Activated CD8-positive, alpha-beta T cell treated with anti-CD3 and anti-CD28 coated beads for 36 hours (primary cell): Measurements from ENCODE around the gene PLG. TPM values are rescaled to one million over a fixed set of nuclear protein-coding genes. Genes with fewer than 3 reads are reported as not detected.
"Not testable (repeated sequence)": the region's sequence is repeated elsewhere in the genome, so short reads cannot be mapped to it uniquely, and the experiment has no call there.

Experiments used
- ATAC-seq: fragments of 200-7000 bp; cut with Tn5 transposase; one replicate; pipeline ENCODE4 v1.10.0; 2021; ENCODE audit warnings: mild to moderate bottlenecking, moderate library complexity
- CTCF ChIA-PET: fragments of 350-600 bp; sonication (Branson Sonifier 250); formaldehyde crosslinking; loops from one replicate; lab custom pipeline; 2021; ENCODE audit warnings: antibody characterized with exemption; lab: Charles Lee
- POLR2A ChIA-PET: fragments of 350-600 bp; sonication (Branson Sonifier 250); formaldehyde crosslinking; loops from one replicate; lab custom pipeline; 2021; ENCODE audit warnings: antibody characterized with exemption; lab: Charles Lee
- DNase-seq: peaks from one replicate; pipeline ENCODE4 v3.0.0-alpha.2; 2020
- H3K27ac Mint-ChIP-seq: one replicate; pipeline ENCODE4 v1.8.0; 2021; ENCODE audit warnings: mild to moderate bottlenecking, mixed read lengths
- H3K27me3 Mint-ChIP-seq: one replicate; pipeline ENCODE4 v1.8.0; 2021; ENCODE audit warnings: mixed read lengths
- H3K36me3 Mint-ChIP-seq: one replicate; pipeline ENCODE4 v1.8.0; 2021; ENCODE audit warnings: low read depth, mixed read lengths
- H3K4me1 Mint-ChIP-seq: one replicate; pipeline ENCODE4 v1.8.0; 2021; ENCODE audit warnings: low read depth, mixed read lengths
- H3K4me3 Mint-ChIP-seq: one replicate; pipeline ENCODE4 v1.8.0; 2021; ENCODE audit warnings: mild to moderate bottlenecking, moderate library complexity, mixed read lengths
- H3K9me3 Mint-ChIP-seq: one replicate; pipeline ENCODE4 v1.8.0; 2021; ENCODE audit warnings: mixed read lengths
- intact Hi-C: fragments of 100-400 bp; cut with micrococcal nuclease; formaldehyde crosslinking; loops from one replicate; pipeline ENCODE4 v1.10.0; 2022
- total RNA-seq, 2 experiments: library from RNA; stranded (reverse); gene quantifications; one replicate each; pipeline ENCODE4 v1.2.3, GENCODE V29; 2021
- TF ChIP-seq, protein P1 (sequence below): fragments of 200-600 bp; IDR thresholded peaks from one replicate; pipeline ENCODE4 v1.8.0; 2022; ENCODE audit warnings: antibody characterized with exemption, mild to moderate bottlenecking

The PLG gene
- total RNA-seq, 2 experiments from 2014 or later: not detected

DNA sequence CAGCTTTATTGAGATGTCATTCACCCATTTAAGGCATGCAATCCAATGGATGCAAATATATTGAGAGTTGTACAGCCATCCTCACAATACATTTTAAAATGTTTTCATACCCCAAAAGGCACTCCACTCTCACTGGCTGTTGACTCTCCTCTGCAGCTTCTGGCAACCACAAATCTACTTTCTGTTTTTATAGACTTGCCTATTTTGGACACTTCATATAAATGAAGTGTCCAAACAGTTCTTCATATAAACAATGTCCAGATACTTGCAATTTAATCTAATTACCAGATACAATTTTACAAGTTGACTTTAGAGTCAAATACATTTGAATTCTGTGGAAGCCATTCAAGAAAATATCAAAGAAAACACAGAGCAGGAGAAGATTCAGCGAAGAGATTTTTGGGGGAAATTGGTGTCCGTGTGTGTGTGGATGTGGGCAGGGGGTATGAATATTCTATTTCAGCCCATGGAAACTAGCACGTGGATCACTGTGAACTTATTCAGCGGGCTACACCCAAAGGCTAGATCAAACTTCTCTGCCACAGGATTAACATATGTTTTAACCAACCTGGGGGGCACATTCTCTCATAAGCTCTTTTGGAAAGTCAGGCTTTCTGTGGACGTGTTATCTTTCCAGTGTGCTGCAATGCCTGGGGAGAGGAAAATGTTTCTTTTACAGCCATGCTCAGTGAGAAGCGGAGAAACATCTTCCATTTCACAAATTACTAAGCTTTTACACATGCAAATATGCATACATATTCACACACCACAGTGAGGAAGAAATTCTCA, 73.9 kb downstream of the PLG start:
- DNase-seq: no peak
- CTCF ChIA-PET: interaction anchor here (1.9 kb wide), 1 partner anchor 9 kb away, joined by 7 read pairs; no protein-coding TSS in a partner anchor
- Mint-ChIP-seq H3K9me3 (no peaks in the 10 kb centered on the region), H3K36me3 (no peaks in the 10 kb centered on the region), H3K4me1 (no peaks in the 10 kb centered on the region), H3K27me3 (peaks cover 1% of the 10 kb centered on the region), H3K27ac (no peak overlapping the region), H3K4me3 (no peak overlapping the region)
- ATAC-seq: no peak
- TF ChIP-seq, protein P1, sequence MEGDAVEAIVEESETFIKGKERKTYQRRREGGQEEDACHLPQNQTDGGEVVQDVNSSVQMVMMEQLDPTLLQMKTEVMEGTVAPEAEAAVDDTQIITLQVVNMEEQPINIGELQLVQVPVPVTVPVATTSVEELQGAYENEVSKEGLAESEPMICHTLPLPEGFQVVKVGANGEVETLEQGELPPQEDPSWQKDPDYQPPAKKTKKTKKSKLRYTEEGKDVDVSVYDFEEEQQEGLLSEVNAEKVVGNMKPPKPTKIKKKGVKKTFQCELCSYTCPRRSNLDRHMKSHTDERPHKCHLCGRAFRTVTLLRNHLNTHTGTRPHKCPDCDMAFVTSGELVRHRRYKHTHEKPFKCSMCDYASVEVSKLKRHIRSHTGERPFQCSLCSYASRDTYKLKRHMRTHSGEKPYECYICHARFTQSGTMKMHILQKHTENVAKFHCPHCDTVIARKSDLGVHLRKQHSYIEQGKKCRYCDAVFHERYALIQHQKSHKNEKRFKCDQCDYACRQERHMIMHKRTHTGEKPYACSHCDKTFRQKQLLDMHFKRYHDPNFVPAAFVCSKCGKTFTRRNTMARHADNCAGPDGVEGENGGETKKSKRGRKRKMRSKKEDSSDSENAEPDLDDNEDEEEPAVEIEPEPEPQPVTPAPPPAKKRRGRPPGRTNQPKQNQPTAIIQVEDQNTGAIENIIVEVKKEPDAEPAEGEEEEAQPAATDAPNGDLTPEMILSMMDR: no peak
- POLR2A ChIA-PET: no interaction called here
- intact Hi-C loops: no loop called here

DNA sequence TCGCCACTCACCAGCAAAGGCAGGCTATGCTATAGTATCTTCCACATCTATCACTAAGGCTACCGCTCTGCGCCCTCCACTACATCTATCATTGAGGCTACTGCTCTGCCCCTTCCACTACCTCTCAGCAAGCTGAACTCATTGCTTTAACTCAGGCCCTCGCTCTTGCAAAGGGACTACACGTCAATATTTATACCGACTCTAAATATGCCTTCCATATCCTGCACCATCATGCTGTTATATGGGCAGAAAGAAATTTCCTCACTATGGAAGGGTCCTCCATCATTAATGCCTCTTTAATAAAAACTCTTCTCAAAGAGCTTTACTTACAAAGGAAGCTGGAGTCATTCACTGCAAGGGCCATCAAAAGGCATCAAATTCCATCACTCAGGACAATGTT, 77.1 kb downstream of the PLG start:
- H3K27ac Mint-ChIP-seq: not testable (repeated sequence)

DNA sequence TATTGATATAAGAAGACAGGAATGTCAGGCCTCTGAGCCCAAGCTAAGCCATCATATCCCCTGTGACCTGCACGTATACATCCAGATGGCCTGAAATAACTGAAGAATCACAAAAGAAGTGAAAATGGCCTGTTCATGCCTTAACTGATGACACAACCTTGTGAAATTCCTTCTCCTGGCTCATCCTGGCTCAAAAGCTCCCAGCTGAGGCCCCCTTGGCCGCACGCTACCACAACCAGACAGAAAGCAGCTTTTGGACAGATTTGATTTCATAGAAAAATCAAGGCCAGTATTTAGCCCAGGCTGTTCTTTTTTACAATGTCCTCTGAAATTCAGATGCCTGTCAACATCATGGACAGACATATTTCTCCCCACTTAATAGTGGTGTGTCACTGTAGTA, 78.6 kb downstream of the PLG start:
- ATAC-seq, H3K27ac Mint-ChIP-seq, H3K36me3 Mint-ChIP-seq, H3K27me3 Mint-ChIP-seq, H3K4me3 Mint-ChIP-seq, DNase-seq, intact Hi-C loops, POLR2A ChIA-PET, H3K9me3 Mint-ChIP-seq, H3K4me1 Mint-ChIP-seq: not testable (repeated sequence)
- CTCF ChIA-PET: interaction anchor here (0.5 kb wide), 1 partner anchor 590 kb away, joined by 3 read pairs; no protein-coding TSS in a partner anchor

More for the DNA sequence above, 77.1 kb downstream of the PLG start:
- H3K9me3 Mint-ChIP-seq, H3K27me3 Mint-ChIP-seq, CTCF ChIA-PET, H3K4me3 Mint-ChIP-seq, H3K4me1 Mint-ChIP-seq, ATAC-seq, H3K36me3 Mint-ChIP-seq, intact Hi-C loops, DNase-seq, POLR2A ChIA-PET: not testable (repeated sequence)

DNA sequence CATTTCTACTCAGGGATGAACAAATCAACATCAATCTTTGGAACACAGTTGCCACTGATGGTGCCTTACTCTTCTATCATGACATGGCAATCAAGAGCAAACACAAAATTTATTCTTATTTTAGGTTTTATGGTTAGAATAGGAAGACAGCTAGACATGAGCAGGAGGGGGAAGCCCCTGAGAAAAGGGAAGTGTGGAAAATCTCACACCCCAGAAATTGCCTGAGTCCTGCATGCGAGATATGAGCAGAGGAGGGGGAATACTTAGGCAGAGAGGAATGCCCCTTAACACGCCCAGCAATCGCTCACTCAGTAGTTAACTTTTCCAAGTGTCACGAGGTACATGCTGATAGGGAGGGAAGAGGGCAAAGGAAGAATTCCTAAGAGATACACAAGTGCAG, 79.3 kb downstream of the PLG start:
- CTCF ChIA-PET: no interaction called here
- TF ChIP-seq, protein P1: no peak
- DNase-seq (no peak), ATAC-seq (no peak)
- no peak overlapping the region for H3K27ac Mint-ChIP-seq
- no peaks in the 10 kb centered on the region for H3K27me3 Mint-ChIP-seq
- H3K9me3 Mint-ChIP-seq: no peaks in the 10 kb centered on the region
- no peak overlapping the region for H3K4me3 Mint-ChIP-seq
- no peaks in the 10 kb centered on the region for H3K4me1 Mint-ChIP-seq
- POLR2A ChIA-PET: no interaction called here
- no peaks in the 10 kb centered on the region for H3K36me3 Mint-ChIP-seq
- intact Hi-C loops: no loop called here

DNA sequence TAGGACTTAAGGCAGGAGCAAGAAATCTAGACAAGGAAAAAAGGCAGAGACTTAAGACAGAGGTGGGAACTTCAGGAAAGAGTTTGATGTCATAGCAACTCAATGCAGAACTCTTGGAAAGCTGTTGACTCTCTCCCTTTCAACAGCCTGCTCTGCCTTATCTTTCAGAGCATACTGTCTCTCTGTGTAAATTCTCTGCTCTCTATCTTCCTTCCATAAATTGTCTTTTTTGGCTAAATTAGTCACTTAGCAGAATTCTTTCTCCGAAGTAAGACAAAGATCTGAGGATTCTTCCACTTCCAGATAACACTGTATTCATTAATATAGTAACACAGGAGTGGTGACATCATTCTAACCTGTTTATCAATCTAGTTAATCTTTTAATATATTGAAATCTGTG, 80.2 kb downstream of the PLG start:
- intact Hi-C loops: no loop called here

DNA sequence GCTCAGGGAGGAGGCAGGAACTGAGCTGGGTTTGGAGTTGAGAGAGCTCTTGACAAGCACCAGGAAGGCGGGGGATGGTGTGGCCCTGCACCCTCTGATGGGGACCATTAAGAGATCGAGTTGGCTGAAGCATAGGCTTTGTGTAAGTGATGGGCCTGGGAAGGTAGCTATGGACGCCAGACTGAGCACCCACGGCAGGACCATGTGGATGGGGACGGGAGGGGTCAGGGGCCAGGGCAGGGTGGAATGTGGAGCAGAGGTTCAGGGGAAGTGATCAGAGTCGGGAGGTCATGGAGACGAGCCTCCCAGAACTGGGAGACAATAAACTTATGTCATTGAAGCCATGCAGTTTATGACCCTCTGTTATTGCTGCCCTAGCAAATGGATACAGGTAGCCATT, 81.7 kb downstream of the PLG start:
- ATAC-seq (no peak), DNase-seq (no peak)
- intact Hi-C loops: no loop called here
- Mint-ChIP-seq H3K9me3 (peaks cover 2% of the 10 kb centered on the region), H3K27ac (no peak overlapping the region), H3K4me1 (no peaks in the 10 kb centered on the region), H3K27me3 (peaks cover 4% of the 10 kb centered on the region), H3K4me3 (no peak overlapping the region), H3K36me3 (no peaks in the 10 kb centered on the region)
- TF ChIP-seq, protein P1: no peak
- ChIA-PET POLR2A (no interaction called here), CTCF (no interaction called here)

More for the DNA sequence above, 80.2 kb downstream of the PLG start:
- Mint-ChIP-seq H3K4me1 (no peaks in the 10 kb centered on the region), H3K27ac (no peak overlapping the region), H3K27me3 (peaks cover 2% of the 10 kb centered on the region), H3K9me3 (no peaks in the 10 kb centered on the region), H3K4me3 (no peak overlapping the region), H3K36me3 (no peaks in the 10 kb centered on the region)
- TF ChIP-seq, protein P1: no peak
- no peak for ATAC-seq
- POLR2A ChIA-PET: no interaction called here
- DNase-seq: no peak
- CTCF ChIA-PET: no interaction called here

DNA sequence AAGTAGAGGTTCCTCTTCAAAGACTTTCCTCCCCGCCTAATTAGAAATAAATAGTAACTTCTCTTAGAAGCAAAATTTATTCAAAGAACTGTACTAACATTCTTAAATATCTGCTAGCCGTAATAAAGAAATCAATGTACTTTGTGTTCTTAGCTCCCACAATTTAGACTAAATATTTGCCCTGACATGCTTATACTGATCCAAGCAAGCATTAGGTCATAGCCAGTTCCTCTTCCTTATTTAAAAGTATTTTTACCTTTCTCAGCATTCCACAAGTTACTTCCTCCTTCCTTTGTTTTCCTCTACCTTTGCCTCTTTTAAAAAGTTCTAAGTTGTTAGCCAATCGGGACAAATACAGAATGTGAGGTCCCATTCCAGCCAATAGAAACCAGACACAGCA, 86.1 kb downstream of the PLG start:
- H3K36me3 Mint-ChIP-seq, DNase-seq, H3K4me1 Mint-ChIP-seq, H3K4me3 Mint-ChIP-seq, POLR2A ChIA-PET, ATAC-seq, H3K9me3 Mint-ChIP-seq, intact Hi-C loops, CTCF ChIA-PET, H3K27ac Mint-ChIP-seq, H3K27me3 Mint-ChIP-seq: not testable (repeated sequence)
